Prostate gland (tissue), 2 donors: ENCODE results near the gene HNRNPA1L2. TPM values are rescaled to one million over a fixed set of nuclear protein-coding genes. Genes with fewer than 3 reads are reported as not detected.

ENCODE experiments used
- DNase-seq: peaks from one replicate; pipeline ENCODE4 v3.0.0-alpha.2; 2019; ENCODE audit warnings: low spot score
- H3K27ac ChIP-seq, 2 donors: fragments of 200-600 bp; sonication (generic); 2 replicates each; pipeline ENCODE4 v1.5.1; 2017 to 2019
- H3K27me3 ChIP-seq: fragments of 200-600 bp; sonication (generic); replicated peaks from 2 replicates; pipeline ENCODE4 v1.5.1; 2019; ENCODE audit not compliant: insufficient read depth
- H3K36me3 ChIP-seq, 2 donors: fragments of 200-600 bp; sonication (generic); 1 replicate in 1 of 2; 2 replicates in 1 of 2; pipeline versions ENCODE4 v1.5.1 to v1.8.1; 2017 to 2019
- H3K4me1 ChIP-seq: fragments of 200-600 bp; sonication (generic); replicated peaks from 2 replicates; pipeline ENCODE4 v1.5.1; 2019
- H3K4me3 ChIP-seq, 2 donors: fragments of 200-600 bp; sonication (generic); 2 replicates each; pipeline ENCODE4 v1.5.1; 2017 to 2019
- H3K9me3 ChIP-seq: fragments of 200-600 bp; sonication (generic); 2 replicates; pipeline ENCODE4 v1.5.1; 2017
- CTCF ChIP-seq, 4 experiments: fragments of 200-600 bp in 2 of 4; fragments of 450-650 bp in 2 of 4; sonication (generic) in 2 of 4; IDR thresholded peaks; 1 replicate in 3 of 4; 2 replicates in 1 of 4; pipeline ENCODE4 v1.5.1; 2016 to 2019; ENCODE audit warnings: antibody characterized with exemption in 4 of 4, mild to moderate bottlenecking in 2 of 4, moderate library complexity in 2 of 4
- POLR2A ChIP-seq: fragments of 450-650 bp; IDR thresholded peaks from one replicate; pipeline ENCODE4 v1.6.1; 2016; ENCODE audit warnings: antibody characterized with exemption, mild to moderate bottlenecking
- POLR2AphosphoS5 ChIP-seq: sonication (generic); formaldehyde crosslinking; IDR thresholded peaks from one replicate; pipeline ENCODE4 v1.6.1; 2017; ENCODE audit warnings: antibody characterized with exemption
- WGBS: methylation state at CpG from one replicate; pipeline ENCODE4 v1.1.5; 2018; 5-methylcytosine and 5-hydroxymethylcytosine counted together
- intact Hi-C: fragments of 100-400 bp; cut with DNase I; formaldehyde crosslinking; loops from one replicate; pipeline ENCODE4 v1.14.2; 2022
- total RNA-seq, 2 donors: library from RNA; depleted of rRNA; stranded (reverse); fragments of >200 nt; gene quantifications; one replicate each; pipeline ENCODE4 v1.1.0, GENCODE V29; 2016

HNRNPA1L2 gene
- total RNA-seq, 2 donors from 2014 or later = 5.0 to 5.5 TPM

- H3K9me3 ChIP-seq = no peaks in the 10 kb centered on the region
- intact Hi-C loops = loop anchor here (5.0 to 10.0 kb wide), 3 partner anchors 36 to 196 kb away; partner anchors contain the start of gene CKAP2
- no peaks in the 10 kb centered on the region for H3K27me3 ChIP-seq
- peak overlapping the region; percentile 55 to 78 for H3K4me3 ChIP-seq
- no peak for TF ChIP-seq POLR2AphosphoS5
- TF ChIP-seq CTCF (IDR thresholded peaks at IDR 0.05) = peak in 2 of 4 experiments; percentile 6 to 7
- TF ChIP-seq POLR2A = no peak
- H3K36me3 ChIP-seq = no peaks in the 10 kb centered on the region
- 0% methylated on average over 18 of the region's 18 CpGs for WGBS
- no peak for DNase-seq
- H3K27ac ChIP-seq = peak overlapping the region; percentile 96 to 97
- peaks cover 12% of the 10 kb centered on the region for H3K4me1 ChIP-seq
Observed at GRCh38 chr13:52652980-52653303, 10.7 kb downstream of the HNRNPA1L2 start.

DNA sequence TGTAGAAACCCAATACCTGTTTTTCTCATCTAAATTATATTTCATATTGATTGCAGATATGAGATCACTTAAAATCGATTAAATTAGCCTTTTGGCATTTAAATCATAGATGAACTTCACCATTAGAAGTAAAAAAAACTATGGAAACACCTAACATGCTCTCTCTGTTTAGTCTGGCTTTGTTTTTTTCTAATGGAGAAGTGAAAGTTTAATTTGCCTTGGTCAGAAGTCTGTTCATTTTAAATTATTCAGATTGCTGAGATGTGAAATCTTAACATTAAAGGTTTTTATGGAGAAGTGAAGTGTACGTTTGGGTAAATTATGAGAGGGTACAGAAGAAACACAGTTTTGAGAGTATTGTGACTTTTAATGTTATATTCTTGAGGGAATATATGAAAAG lies 17.1 kb downstream of the HNRNPA1L2 start:
- Histone ChIP-seq H3K27me3 (no peaks in the 10 kb centered on the region), H3K4me1 (peaks cover 5% of the 10 kb centered on the region), H3K36me3 (no peaks in the 10 kb centered on the region), H3K27ac (no peak overlapping the region), H3K9me3 (no peaks in the 10 kb centered on the region), H3K4me3 (no peak overlapping the region)
- intact Hi-C loops = loop anchor here (10.0 kb wide), 1 partner anchor 65 kb away; no protein-coding TSS in a partner anchor
- WGBS = 88% methylated on average over 2 of the region's 2 CpGs
- DNase-seq = no peak
- TF ChIP-seq POLR2AphosphoS5 (no peak), POLR2A (no peak), CTCF (IDR thresholded peaks at IDR 0.05) (no peak)

GRCh38 chr13:52664272-52664671 lies 22.0 kb downstream of the HNRNPA1L2 start:
- TF ChIP-seq POLR2AphosphoS5 = no peak
- TF ChIP-seq CTCF (IDR thresholded peaks at IDR 0.05) = no peak
- TF ChIP-seq POLR2A = no peak
- no peaks in the 10 kb centered on the region for H3K36me3 ChIP-seq
- WGBS = 93% methylated on average over 4 of the region's 4 CpGs
- H3K27me3 ChIP-seq = no peaks in the 10 kb centered on the region
- no peaks in the 10 kb centered on the region for H3K9me3 ChIP-seq
- H3K4me1 ChIP-seq = no peaks in the 10 kb centered on the region
- no peak overlapping the region for H3K4me3 ChIP-seq
- intact Hi-C loops = no loop called here
- no peak overlapping the region for H3K27ac ChIP-seq
- no peak for DNase-seq

GRCh38 chr13:52665325-52665724 lies 23.1 kb downstream of the HNRNPA1L2 start:
- Histone ChIP-seq H3K4me3 (no peak overlapping the region), H3K9me3 (no peaks in the 10 kb centered on the region), H3K4me1 (no peaks in the 10 kb centered on the region), H3K36me3 (no peaks in the 10 kb centered on the region), H3K27me3 (no peaks in the 10 kb centered on the region), H3K27ac (no peak overlapping the region)
- intact Hi-C loops = no loop called here
- TF ChIP-seq CTCF (IDR thresholded peaks at IDR 0.05) (peak in 3 of 4 experiments; percentile 24 to 51 (median 37)), POLR2AphosphoS5 (no peak)
- no peak for DNase-seq

- H3K4me1 ChIP-seq = no peaks in the 10 kb centered on the region
- WGBS = 71% methylated on average over 2 of the region's 2 CpGs
- no peak overlapping the region for H3K4me3 ChIP-seq
- intact Hi-C loops = no loop called here
- H3K9me3 ChIP-seq = no peaks in the 10 kb centered on the region
- DNase-seq = no peak
- TF ChIP-seq CTCF (IDR thresholded peaks at IDR 0.05) (no peak), POLR2AphosphoS5 (no peak), POLR2A (no peak)
- H3K36me3 ChIP-seq = no peaks in the 10 kb centered on the region
- H3K27ac ChIP-seq = no peak overlapping the region
- H3K27me3 ChIP-seq = no peaks in the 10 kb centered on the region
Observed at GRCh38 chr13:52669677-52670076, 27.4 kb downstream of the HNRNPA1L2 start.
